Upper lobe of right lung (tissue), 1 donor: ENCODE results near the gene CAPN9. TPM values are rescaled to one million over a fixed set of nuclear protein-coding genes. Genes with fewer than 3 reads are reported as not detected.
A peak's percentile ranks its signal among the peaks of the same experiment; 100 is the strongest.

Source experiments
- ATAC-seq: fragments of 200-7000 bp; cut with Tn5 transposase; one replicate; pipeline ENCODE4 v1.9.1; 2020; ENCODE audit warnings: mild to moderate bottlenecking, moderate library complexity
- DNase-seq: peaks from one replicate; pipeline ENCODE4 v3.0.0-alpha.2; 2020
- H3K27ac ChIP-seq: fragments of 200-600 bp; one replicate; pipeline ENCODE4 v1.8.0; 2022
- H3K27me3 ChIP-seq: fragments of 200-600 bp; one replicate; pipeline ENCODE4 v1.8.0; 2022; ENCODE audit warnings: mild to moderate bottlenecking
- H3K36me3 ChIP-seq: fragments of 200-600 bp; one replicate; pipeline ENCODE4 v1.8.0; 2022
- H3K4me1 ChIP-seq: fragments of 200-600 bp; one replicate; pipeline ENCODE4 v1.8.0; 2022
- H3K4me3 ChIP-seq: fragments of 200-600 bp; one replicate; pipeline ENCODE4 v1.8.0; 2022; ENCODE audit warnings: mild to moderate bottlenecking
- H3K9me3 ChIP-seq: fragments of 200-600 bp; one replicate; pipeline ENCODE4 v1.8.0; 2022
- intact Hi-C: fragments of 100-400 bp; cut with DNase I; formaldehyde crosslinking; loops from one replicate; pipeline ENCODE4 v1.11.0; 2022
- total RNA-seq: library from RNA; stranded (reverse); fragmentation: NEBNext Ultra II Directional; extraction: Animal tissue kit (Norgen Biotek cat#: 25700); gene quantifications from one replicate; pipeline ENCODE4 v1.2.1, GENCODE V29; 2021
- TF ChIP-seq, protein P1 (sequence below): fragments of 200-600 bp; IDR thresholded peaks from one replicate; pipeline ENCODE4 v1.8.0; 2022; ENCODE audit warnings: antibody characterized with exemption
- donor health status: DM: no; HTN: yes; CAD: no; lungs with severe emphysema.

Gene CAPN9
- total RNA-seq, 1 donor from 2014 or later, result 21.8 TPM

DNA sequence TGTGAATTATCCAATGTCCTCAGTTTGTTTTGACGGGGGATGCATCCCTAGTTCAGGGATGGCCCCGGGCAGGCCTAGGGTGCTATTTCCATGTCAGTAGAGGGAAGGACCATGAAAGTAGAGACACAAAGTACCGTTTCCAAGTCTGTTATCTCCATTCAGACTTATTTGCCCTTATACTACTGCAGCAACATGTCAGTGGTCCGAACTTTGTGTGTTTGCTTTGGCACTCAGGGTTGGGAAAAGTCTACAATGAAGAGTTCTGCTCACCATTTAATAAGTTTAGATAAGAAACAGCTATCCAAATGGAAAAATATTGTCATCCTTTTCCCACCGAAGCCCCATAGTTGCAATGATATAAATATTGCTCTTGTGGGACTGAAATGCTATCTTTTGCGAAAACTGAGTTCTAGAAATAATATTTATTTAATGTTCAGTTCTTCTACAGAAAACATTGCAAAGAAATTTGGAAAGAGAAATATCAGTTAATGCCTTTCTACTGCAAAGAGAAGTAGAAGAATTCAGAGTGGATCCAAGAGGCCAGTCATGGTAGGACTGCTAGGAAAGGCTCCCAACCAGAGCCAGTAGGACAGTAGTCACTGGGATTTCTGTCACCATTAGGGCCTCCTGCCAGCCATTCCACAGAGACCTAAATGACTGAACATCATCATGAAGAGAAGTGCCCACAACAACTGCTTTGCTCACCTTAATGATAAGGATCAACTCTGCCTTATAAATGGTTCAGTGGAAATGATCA is 21.8 kb upstream of the CAPN9 start:
- no peak overlapping the region for H3K27ac ChIP-seq
- H3K4me1 ChIP-seq, result no peaks in the 10 kb centered on the region
- no peaks in the 10 kb centered on the region for H3K36me3 ChIP-seq
- intact Hi-C loops, result no loop called here
- H3K9me3 ChIP-seq, result no peaks in the 10 kb centered on the region
- H3K4me3 ChIP-seq, result no peak overlapping the region
- no peak for DNase-seq
- ATAC-seq, result no peak
- TF ChIP-seq, protein P1, sequence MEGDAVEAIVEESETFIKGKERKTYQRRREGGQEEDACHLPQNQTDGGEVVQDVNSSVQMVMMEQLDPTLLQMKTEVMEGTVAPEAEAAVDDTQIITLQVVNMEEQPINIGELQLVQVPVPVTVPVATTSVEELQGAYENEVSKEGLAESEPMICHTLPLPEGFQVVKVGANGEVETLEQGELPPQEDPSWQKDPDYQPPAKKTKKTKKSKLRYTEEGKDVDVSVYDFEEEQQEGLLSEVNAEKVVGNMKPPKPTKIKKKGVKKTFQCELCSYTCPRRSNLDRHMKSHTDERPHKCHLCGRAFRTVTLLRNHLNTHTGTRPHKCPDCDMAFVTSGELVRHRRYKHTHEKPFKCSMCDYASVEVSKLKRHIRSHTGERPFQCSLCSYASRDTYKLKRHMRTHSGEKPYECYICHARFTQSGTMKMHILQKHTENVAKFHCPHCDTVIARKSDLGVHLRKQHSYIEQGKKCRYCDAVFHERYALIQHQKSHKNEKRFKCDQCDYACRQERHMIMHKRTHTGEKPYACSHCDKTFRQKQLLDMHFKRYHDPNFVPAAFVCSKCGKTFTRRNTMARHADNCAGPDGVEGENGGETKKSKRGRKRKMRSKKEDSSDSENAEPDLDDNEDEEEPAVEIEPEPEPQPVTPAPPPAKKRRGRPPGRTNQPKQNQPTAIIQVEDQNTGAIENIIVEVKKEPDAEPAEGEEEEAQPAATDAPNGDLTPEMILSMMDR, result no peak
- H3K27me3 ChIP-seq, result no peaks in the 10 kb centered on the region

DNA sequence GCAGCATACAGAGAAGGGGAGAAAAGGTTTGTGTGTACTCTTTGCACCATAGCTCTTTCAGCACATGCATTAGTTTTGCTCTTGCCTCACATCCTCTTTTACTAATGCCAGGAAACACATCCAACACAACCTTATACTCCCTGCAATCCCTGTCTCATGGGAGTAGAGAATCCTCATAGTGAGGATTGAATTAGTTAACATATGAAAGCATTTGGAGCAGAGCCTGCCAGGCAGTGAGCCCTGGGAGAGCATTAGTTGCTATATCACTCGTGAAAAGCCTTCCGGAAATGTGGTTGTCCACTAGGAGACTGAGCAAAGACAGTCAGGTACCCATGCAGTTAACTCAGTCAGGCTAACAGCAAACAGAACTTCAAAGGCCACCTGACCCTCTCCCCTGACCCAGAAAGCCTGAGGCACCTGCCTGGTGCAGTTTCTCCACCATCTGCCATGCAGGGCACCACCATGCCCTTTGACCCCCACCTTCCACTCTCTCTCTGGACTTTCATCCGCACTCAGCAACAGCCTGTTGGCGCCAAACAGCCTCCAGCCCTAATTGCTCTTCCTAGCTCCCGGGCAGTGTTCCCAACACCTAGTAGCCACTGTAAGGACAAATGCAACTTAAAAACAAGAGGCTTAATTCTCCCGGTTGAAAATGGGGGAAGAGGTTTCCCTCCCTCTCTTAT is 18.3 kb upstream of the CAPN9 start:
- no peaks in the 10 kb centered on the region for H3K27me3 ChIP-seq
- TF ChIP-seq, protein P1, result no peak
- H3K9me3 ChIP-seq, result no peaks in the 10 kb centered on the region
- H3K4me1 ChIP-seq, result no peaks in the 10 kb centered on the region
- no peaks in the 10 kb centered on the region for H3K36me3 ChIP-seq
- no peak for ATAC-seq
- no peak overlapping the region for H3K27ac ChIP-seq
- intact Hi-C loops, result no loop called here
- no peak overlapping the region for H3K4me3 ChIP-seq
- no peak for DNase-seq

DNA sequence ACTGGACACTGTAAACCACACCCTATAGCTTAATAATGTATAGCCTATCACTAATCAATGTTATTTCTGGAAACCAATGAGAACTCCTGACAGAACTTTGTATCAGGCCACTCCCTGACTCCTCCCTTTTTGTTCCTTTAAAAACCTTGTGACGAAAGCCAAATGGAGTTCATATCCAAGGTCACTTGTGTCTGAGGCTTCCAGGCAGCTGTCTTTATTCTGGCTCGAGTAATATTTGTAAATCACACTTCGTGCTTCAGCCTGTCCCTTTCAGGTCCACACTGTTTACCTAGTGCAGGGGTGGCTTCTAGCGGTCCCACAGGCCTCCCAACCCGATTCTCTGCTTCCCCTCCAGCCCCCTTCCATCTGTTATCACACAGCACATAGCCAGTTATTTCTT is 16.2 kb upstream of the CAPN9 start:
- no peaks in the 10 kb centered on the region for H3K4me1 ChIP-seq
- H3K27me3 ChIP-seq, result no peaks in the 10 kb centered on the region
- intact Hi-C loops, result no loop called here
- H3K9me3 ChIP-seq, result no peaks in the 10 kb centered on the region
- TF ChIP-seq, protein P1, result no peak
- no peak overlapping the region for H3K4me3 ChIP-seq
- H3K36me3 ChIP-seq, result no peaks in the 10 kb centered on the region
- no peak overlapping the region for H3K27ac ChIP-seq
- no peak for ATAC-seq
- DNase-seq, result no peak

DNA sequence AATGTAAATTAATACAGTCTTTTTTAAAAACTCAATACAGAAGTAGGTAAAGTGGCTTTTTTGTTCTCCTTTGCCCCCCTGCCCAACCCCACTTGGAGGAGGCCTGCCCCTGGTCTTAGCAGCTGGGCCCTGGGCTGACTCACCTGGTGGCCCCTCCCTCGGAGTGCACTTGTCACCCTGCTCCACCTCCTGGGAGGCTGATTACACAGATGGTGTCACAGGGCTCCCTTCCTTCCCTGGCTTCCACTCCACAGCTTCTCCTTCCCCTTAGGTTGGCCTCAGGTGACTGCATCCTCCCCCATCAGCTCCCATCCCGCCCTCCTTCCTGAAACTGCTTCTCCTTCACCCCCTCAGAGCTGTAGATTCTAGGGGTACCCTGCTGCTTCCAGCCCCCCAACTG is 11.7 kb upstream of the CAPN9 start:
- Histone ChIP-seq H3K4me1 (no peaks in the 10 kb centered on the region), H3K27me3 (no peaks in the 10 kb centered on the region), H3K36me3 (no peaks in the 10 kb centered on the region), H3K9me3 (no peaks in the 10 kb centered on the region), H3K27ac (no peak overlapping the region), H3K4me3 (no peak overlapping the region)
- ATAC-seq (peak; percentile 86), DNase-seq (no peak)
- intact Hi-C loops, result no loop called here
- TF ChIP-seq, protein P1, result no peak

DNA sequence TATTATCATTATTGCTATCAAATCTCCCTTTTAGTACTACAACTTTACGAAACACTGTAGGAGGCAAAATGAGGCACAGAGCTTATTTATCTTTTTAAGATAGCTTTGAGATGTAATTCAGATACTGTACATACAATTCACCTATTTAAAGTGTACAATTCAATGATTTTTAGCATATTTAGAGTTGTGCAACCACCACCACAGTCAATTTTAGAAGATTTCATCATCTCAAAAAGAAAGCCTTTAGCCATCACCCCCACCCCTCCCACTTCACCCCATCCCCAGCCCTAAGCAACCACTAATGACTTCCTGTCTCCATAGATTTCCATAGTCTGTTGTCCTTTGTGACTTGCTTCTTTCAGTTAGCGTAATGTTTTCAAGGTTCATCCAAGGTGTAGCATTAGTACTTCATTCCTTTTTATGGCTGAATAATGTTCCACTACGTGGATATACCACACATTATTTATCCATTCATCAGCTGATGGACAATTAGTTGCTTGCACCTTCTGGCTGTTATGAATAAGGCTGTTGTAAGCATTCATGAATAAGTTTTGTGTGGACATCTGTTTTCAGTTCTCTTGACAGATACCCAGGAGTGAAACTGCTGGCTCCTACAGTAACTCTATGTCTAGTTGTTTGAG is 9.4 kb upstream of the CAPN9 start:
- Histone ChIP-seq H3K36me3 (no peaks in the 10 kb centered on the region), H3K4me3 (no peak overlapping the region), H3K9me3 (no peaks in the 10 kb centered on the region), H3K4me1 (no peaks in the 10 kb centered on the region), H3K27me3 (no peaks in the 10 kb centered on the region), H3K27ac (no peak overlapping the region)
- TF ChIP-seq, protein P1, result no peak
- no peak for ATAC-seq
- intact Hi-C loops, result no loop called here
- no peak for DNase-seq
